Measurements from ENCODE around the gene GSTM1.

GSTM1 gene

GRCh38 chr1:109726728-109727373, 39.2 kb downstream of the GSTM1 start:
- DNase-seq (ENCODE audit: low spot score), result no peak

GRCh38 chr1:109728870-109729269, 41.3 kb downstream of the GSTM1 start:
- DNase-seq (ENCODE audit: low spot score), result no peak

GRCh38 chr1:109730666-109731065, 43.0 kb downstream of the GSTM1 start:
- no peak for DNase-seq (ENCODE audit: low spot score)

- DNase-seq (ENCODE audit: low spot score), result no peak
Observed at GRCh38 chr1:109732390-109732881, 44.8 kb downstream of the GSTM1 start.

- DNase-seq (ENCODE audit: low spot score), result no peak
Observed at GRCh38 chr1:109733236-109733870, 45.7 kb downstream of the GSTM1 start.

- DNase-seq (ENCODE audit: low spot score), result peak; percentile 71
Observed at GRCh38 chr1:109739738-109740614, 52.4 kb downstream of the GSTM1 start.

- DNase-seq (ENCODE audit: low spot score), result no peak
Observed at GRCh38 chr1:109740615-109741373, 53.2 kb downstream of the GSTM1 start, which contains the start of gene GSTM3. Gene GSTM3, minus strand, starts transcription at chr1:109741038. Its CDS starts 751 bp downstream, at chr1:109740287.

Data from CD4-positive, alpha-beta T cell treated with Interleukin-6 at 100 ng/mL for 8 hours (primary cell).